NCI-H2171 (cell line): Measurements from ENCODE around the gene DLG1.

ENCODE experiments used
- DNase-seq: peaks from one replicate; lab custom pipeline; 2025; lab: John Stamatoyannopoulos, UW

Gene DLG1

GRCh38 chr3:197317250-197317963 is 19.0 kb upstream of the DLG1 start:
- no peak for DNase-seq

GRCh38 chr3:197312431-197312830 is 14.0 kb upstream of the DLG1 start:
- DNase-seq, result no peak

- no peak for DNase-seq
Observed at GRCh38 chr3:197311591-197311990, 13.2 kb upstream of the DLG1 start.

GRCh38 chr3:197309528-197310361 is 11.3 kb upstream of the DLG1 start:
- DNase-seq, result no peak

GRCh38 chr3:197308591-197308990 is 10.2 kb upstream of the DLG1 start:
- DNase-seq, result no peak

GRCh38 chr3:197306374-197307086 is 8.1 kb upstream of the DLG1 start:
- no peak for DNase-seq

GRCh38 chr3:197305854-197306253 is 7.4 kb upstream of the DLG1 start:
- no peak for DNase-seq

- no peak for DNase-seq
Observed at GRCh38 chr3:197303452-197303851, 5.0 kb upstream of the DLG1 start.

GRCh38 chr3:197302696-197303341 is 4.4 kb upstream of the DLG1 start:
- DNase-seq, result no peak

GRCh38 chr3:197302033-197302432 is 3.6 kb upstream of the DLG1 start:
- DNase-seq, result no peak

- DNase-seq, result no peak
Observed at GRCh38 chr3:197300361-197300760, 1.9 kb upstream of the DLG1 start.

- DNase-seq, result peak; percentile 1
Observed at GRCh38 chr3:197298945-197299854, 788 bp upstream of the DLG1 start.

- DNase-seq, result peak; percentile 90
Observed at GRCh38 chr3:197297476-197298340, 704 bp downstream of the DLG1 start.

GRCh38 chr3:197297002-197297401 is 1.4 kb downstream of the DLG1 start:
- no peak for DNase-seq

GRCh38 chr3:197296545-197296944 is 1.9 kb downstream of the DLG1 start:
- no peak for DNase-seq

- DNase-seq, result no peak
Observed at GRCh38 chr3:197295871-197296270, 2.5 kb downstream of the DLG1 start.

GRCh38 chr3:197293605-197294237 is 4.7 kb downstream of the DLG1 start:
- no peak for DNase-seq

- DNase-seq, result no peak
Observed at GRCh38 chr3:197292648-197293047, 5.8 kb downstream of the DLG1 start.

- DNase-seq, result no peak
Observed at GRCh38 chr3:197292083-197292646, 6.2 kb downstream of the DLG1 start.
